ENCODE results near the gene TMPRSS2. TPM values are rescaled to one million over a fixed set of nuclear protein-coding genes. Genes with fewer than 3 reads are reported as not detected.

Gene TMPRSS2
- total and polyA plus RNA-seq, 9 of the 15 experiments (the other 6 are each of a cell fraction or from before 2014, with no cell fraction given) = 0.20 TPM; not detected in 8

DNA sequence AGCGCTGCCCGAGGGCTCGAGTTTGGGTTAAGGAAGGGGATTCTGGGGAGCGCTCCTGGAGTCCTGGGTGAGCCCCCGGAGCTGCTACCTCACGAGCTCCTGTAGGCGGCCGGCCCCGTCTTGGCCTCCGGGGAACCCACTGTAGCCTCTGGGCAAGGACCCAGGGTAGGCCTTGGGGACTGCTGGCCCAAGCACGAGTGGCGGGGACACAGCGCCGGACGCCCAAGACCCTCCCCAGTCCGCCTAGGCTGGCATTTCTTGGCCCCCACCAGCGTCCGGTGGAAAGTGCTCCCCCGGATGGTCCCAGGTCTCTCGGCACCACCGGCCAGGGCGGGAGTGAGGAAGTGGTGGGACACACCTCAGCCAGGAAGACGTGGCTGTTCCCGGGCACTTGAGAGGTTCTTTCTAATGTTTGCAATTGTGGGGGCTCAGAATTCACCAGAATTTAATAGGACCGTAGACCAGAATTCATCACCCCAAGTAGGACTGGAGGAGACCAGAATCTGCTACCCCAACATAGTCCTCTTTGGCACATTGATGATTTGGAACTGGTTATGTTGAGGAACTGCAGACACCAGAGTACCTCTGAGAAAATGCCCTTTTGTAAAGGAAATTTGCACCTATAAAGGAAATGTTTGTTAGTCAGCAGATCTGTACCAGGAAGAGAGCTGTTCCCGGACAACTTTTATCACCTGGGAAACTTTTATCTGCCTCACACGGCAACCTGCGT lies 622 bp upstream of the TMPRSS2 start (continued):
- TF ChIP-seq XRCC3 (IDR thresholded peaks at IDR 0.05) = no peak
- no peak for TF ChIP-seq MECOM (CRISPR knock-in tag; IDR thresholded peaks at IDR 0.05)
- TF ChIP-seq, protein P1, sequence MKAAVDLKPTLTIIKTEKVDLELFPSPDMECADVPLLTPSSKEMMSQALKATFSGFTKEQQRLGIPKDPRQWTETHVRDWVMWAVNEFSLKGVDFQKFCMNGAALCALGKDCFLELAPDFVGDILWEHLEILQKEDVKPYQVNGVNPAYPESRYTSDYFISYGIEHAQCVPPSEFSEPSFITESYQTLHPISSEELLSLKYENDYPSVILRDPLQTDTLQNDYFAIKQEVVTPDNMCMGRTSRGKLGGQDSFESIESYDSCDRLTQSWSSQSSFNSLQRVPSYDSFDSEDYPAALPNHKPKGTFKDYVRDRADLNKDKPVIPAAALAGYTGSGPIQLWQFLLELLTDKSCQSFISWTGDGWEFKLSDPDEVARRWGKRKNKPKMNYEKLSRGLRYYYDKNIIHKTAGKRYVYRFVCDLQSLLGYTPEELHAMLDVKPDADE (conservative IDR thresholded peaks at IDR 0.05; ENCODE audit: control insufficient read depth, low read depth, low read length) = no peak
- no peak for TF ChIP-seq TAF9B (IDR thresholded peaks at IDR 0.05; ENCODE audit: partially characterized antibody)
- TF ChIP-seq, protein P2, sequence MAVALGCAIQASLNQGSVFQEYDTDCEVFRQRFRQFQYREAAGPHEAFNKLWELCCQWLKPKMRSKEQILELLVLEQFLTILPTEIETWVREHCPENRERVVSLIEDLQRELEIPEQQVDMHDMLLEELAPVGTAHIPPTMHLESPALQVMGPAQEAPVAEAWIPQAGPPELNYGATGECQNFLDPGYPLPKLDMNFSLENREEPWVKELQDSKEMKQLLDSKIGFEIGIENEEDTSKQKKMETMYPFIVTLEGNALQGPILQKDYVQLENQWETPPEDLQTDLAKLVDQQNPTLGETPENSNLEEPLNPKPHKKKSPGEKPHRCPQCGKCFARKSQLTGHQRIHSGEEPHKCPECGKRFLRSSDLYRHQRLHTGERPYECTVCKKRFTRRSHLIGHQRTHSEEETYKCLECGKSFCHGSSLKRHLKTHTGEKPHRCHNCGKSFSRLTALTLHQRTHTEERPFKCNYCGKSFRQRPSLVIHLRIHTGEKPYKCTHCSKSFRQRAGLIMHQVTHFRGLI (CRISPR knock-in tag; IDR thresholded peaks at IDR 0.05) = no peak
